ENCODE results near the gene PTS.
"Not testable (repeated sequence)": the region's sequence is repeated elsewhere in the genome, so short reads cannot be mapped to it uniquely, and the experiment has no call there.

PTS gene

DNA sequence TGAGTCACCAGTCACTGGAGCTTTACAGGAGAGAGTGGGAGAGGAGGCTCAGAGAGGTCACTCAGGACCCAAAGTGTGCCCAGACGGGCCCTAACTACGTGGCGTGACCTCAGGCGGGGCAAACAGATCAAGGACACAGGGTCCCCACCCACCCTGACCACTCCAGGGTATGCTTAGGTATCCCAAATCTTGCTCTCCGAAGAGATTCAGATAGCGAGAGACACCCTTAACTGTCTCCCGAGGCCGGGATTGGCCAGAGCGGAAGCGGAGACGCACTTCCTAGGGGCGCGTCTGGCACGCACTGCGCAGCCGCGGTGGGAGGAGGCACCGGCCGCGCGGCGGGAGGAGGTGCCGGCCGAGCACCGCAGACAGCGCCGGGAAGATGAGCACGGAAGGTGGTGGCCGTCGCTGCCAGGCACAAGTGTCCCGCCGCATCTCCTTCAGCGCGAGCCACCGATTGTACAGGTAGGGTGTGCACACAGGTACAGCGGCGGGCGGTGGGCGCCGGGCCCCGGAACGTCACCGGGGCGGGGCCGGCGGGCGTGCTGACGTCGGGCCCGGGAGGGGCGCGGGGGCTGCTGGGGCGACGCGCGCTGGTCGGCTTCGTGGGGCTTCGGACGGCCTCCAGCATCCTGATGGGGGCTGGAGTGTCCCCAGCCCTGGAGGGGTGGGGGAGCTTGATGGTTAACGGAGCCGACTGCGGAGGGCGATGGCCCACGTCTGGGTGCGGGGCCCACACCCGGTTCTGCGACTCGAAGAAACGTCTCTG, at the start of gene PTS:
PTS (plus strand) TSS at position 367 of the 769 bp plus-strand sequence; CDS start at position 383, 16 bp downstream.
- DNase-seq: peak; percentile 78 to 80

GRCh38 chr11:112177589-112177988, 48.6 kb upstream of the PTS start:
- no peak for DNase-seq

DNA sequence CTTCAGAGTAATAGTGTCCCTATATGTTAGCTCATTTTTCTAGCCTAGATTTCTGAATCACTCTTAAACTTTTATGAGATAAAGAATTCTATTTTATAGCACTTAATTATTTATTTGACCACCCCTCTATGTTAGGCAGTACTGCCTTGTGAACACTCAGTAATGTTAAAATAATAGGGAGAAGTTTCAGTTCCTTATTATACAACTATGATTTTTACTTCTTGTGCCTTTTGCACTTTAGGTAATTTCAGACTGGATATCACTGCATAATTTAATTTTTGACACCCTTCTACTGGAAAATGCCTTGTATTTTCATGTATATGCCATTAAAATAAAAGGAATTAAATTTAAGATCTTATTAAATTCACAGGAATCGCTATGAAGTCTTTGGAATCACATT, 47.8 kb upstream of the PTS start:
- no peak for DNase-seq

DNA sequence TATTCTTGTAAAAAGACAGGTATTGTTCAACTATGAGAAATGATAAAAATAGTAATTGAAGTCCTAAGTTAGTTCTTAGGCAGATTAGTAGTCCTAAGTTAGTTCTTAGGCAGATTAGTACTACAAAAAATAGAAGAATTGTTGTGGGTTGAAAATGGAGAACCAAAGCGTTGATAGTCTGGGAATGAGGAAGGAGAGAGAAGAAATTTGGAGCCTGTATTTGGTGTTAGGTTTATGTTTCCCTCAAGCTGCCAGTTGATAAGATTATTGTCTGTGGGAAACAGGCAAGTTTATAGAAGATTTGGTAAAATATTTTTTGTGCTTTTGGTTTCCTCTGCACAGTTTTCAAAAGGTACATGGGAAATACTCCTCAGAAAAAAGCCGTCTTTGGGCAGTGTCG, 47.3 kb upstream of the PTS start:
- DNase-seq: no peak

DNA sequence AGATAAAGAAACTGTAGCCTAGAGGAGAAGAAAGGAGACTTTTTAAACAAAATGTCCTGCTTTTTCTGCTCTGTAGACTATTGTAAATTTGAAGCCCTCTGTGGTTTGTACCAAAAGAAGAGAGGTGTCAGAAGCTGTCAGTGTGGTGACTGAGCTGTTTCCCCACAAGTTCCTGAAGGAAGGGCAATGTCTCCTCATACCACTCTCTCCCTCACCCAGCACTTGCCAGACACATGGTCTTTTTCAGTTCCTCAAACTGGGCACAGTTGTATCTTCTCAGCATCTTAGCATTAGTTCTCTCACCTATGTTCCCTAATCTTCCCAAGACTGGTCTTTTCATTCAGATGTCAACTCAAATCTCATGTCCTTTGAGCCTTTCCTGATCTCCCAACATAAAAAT, 46.6 kb upstream of the PTS start:
- DNase-seq: no peak

- no peak for DNase-seq
Observed at GRCh38 chr11:112182867-112183266, 43.4 kb upstream of the PTS start.

- DNase-seq: no peak
Observed at GRCh38 chr11:112185883-112186282, 40.3 kb upstream of the PTS start.

DNA sequence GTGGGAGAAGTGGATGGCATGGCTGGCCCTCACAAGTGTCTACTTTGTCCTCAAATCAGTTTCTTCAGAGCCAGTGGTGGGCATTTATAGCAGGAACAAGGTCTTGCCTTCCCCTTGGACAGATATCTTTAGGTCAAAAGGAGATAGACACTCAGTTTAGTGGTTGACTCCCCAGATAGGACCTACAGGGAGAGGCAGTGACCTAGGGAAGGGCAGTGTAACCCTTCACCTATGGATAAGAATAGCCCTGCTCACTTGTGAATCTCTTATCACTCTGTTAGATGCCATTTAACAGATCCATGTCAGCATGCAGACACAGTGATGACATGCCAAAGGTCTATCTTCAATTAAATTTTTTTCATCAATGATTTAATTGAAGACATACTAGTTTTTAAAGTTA, 39.9 kb upstream of the PTS start:
- DNase-seq: no peak

- DNase-seq: not testable (repeated sequence)
Observed at GRCh38 chr11:112195113-112195512, 31.1 kb upstream of the PTS start.

DNA sequence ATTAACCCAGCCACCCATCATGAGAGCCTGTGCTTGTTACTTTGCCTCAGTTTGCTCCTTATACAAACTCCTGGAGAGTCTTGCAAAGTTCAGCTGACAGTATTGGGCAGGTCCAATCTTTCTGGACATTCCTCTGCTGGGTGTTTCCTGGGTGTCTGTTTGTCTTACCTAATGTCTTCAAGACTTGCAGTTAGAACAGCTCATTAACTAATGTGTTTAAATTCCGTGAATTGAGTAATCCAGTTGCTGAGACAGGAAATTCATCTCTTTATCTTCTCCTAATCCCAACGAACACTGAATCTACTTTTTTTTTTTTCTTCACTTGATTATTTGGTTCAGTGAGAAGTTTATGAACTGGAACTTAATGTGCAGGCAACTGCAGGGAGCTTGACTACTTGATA, 30.3 kb upstream of the PTS start:
- DNase-seq: no peak

DNA sequence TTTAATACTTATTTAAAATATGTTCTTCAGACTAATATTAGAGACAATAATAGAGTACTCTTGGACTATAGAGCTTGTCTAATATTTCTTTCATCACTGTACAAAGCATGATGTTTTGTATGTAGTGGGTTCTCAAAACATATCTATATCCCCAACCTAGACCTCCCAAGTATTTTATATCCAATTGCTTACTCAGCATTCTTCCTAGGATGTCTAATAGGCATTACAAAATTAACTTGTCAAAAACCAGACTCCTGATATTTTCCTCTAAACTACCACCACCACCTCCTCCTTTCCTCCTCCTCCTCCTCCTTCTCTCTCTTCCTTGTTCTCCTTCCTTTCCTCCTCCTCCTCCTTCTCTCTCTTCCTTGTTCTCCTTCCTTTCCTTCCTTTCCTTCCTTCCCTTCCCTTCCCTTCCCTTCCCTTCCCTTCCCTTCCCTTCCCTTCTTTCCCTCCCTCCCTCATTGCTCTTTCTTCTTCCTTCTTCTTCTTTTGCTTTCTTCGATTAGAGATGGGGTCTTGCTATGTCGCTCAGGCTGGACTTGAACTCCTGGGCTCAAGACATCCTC, 29.6 kb upstream of the PTS start:
- DNase-seq: no peak

GRCh38 chr11:112199101-112199500, 27.1 kb upstream of the PTS start:
- not testable (repeated sequence) for DNase-seq

GRCh38 chr11:112200252-112200651, 26.0 kb upstream of the PTS start:
- DNase-seq: no peak

GRCh38 chr11:112206071-112206470, 20.2 kb upstream of the PTS start:
- DNase-seq: no peak

GRCh38 chr11:112210890-112211289, 15.3 kb upstream of the PTS start:
- DNase-seq: no peak

GRCh38 chr11:112211536-112211935, 14.7 kb upstream of the PTS start:
- peak in 1 of 2 experiments; percentile 21 for DNase-seq

- DNase-seq: no peak
Observed at GRCh38 chr11:112212290-112212689, 13.9 kb upstream of the PTS start.

DNA sequence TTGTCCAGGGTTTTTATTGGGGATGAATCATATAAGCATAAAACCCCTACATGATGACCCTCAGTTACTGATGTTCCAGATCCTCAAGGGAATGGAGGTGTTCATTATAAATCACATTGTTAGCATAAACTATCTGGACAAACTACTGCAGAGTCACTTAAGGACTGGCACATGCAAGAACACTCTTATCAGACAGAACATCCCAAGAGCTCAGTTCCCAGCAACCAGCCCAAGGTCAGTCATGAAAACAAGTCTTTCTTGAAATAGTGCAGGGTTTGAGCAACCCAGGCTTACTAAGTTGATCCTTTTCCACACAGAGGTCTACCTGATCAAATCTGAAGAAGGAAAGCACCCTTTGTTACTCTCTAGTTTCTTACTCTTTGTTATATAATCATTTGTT, 13.5 kb upstream of the PTS start:
- no peak for DNase-seq

DNA sequence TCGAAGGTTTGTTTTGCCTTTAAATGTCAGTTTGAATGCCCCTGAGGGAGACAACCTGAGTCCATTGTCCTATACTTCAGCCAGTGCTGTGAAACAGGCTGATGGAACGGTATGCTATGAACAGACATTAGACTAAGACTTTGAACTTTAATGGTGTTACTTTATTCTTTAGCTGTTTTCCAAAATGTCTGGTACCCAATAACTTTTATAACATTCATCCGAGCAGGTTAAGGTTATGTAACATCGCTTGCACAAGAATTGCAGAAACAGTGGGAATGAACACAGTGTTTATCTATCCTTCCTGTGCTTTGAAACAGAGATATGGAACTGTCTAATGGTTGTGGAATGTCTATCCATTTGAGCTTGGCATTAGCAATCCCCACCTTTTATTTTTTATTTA, 12.5 kb upstream of the PTS start:
- no peak for DNase-seq

- DNase-seq: no peak
Observed at GRCh38 chr11:112215621-112216020, 10.6 kb upstream of the PTS start.

GRCh38 chr11:112216561-112217105, 9.6 kb upstream of the PTS start:
- DNase-seq: no peak

DNA sequence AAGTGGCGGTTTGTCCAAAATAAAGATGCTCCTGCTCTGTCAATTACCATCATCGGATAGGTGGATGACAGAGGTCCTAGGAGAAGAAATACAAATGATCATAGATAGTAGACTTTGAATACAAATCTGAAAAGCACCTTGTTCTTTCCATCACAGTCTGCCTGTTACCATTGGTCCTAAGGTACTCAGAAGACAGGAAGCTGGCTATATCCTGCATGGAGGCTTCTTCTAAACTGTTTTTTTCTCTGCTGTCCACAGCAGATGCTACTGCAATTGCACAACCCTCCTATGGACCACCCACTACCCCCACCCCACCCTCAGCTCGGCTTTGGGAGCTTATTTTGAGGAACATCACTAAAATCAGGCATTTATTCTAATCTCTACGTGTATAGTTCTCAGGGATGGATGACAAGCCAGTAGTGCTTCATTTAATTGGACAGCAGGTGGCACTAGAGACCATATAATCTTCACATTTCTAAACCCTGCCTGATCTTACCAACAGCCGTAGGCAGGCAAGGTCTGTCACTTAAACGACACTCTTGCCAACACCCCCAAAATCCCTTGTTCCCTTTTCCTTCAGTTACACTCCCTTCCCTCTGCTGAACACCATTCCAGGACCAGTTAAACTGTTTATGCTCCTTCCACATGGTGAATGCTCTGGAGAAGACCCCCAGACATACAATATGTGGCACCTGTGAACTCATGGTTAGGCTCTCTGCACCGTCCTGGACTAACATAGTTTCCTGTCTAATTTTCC, 6.6 kb upstream of the PTS start:
- peak in 1 of 2 experiments; percentile 11 for DNase-seq

DNA sequence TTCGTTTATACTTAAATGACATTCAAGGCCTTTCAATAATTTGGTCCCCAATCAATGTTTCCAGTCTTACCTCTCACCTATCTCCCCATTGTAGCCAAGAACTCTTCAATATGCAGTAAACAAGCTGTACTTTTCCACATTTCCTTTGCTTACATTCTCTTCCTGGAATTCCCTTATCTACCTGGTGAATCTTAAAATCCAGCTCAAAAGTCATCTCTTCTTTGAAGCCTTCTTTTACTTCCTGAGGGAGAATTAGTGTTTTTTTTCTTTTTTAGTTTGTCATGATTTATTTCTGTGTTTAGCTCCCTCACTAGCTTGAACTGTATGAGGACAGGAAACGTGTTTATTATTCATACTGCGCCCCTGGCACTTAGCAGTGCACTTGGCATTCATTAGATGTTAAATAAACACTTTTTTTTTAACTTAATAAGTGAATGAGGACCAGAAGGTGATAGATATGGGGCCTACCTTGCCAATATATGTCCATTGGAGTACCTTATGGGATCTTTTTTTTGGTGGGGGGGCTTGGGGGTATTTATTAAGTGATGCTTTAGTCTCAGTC, 4.9 kb upstream of the PTS start:
- DNase-seq: no peak

Measured in stimulated activated CD4-positive, alpha-beta T cell treated with anti-CD3 and anti-CD28 coated beads, Interleukin-4, amount 100 ng/mL, for 4 hours (primary cell).